ENCODE measurements around the gene SCNN1B. TPM values are rescaled to one million over a fixed set of nuclear protein-coding genes. Genes with fewer than 3 reads are reported as not detected.
"Not testable (repeated sequence)": the region's sequence is repeated elsewhere in the genome, so short reads cannot be mapped to it uniquely, and the experiment has no call there.

The SCNN1B gene
- total RNA-seq, 1 experiment from 2014 or later = not detected

GRCh38 chr16:23379707-23380106 lies 77.6 kb downstream of the SCNN1B start:
- Histone ChIP-seq H3K9ac (ENCODE audit: low read length) (no peak overlapping the region), H2AFZ (ENCODE audit: low read length) (no peak overlapping the region), H3K4me2 (ENCODE audit: low read depth, low read length, poor library complexity, severe bottlenecking) (no peak overlapping the region), H3K4me1 (ENCODE audit: low read length) (no peaks in the 10 kb centered on the region), H3K79me2 (ENCODE audit: low read length) (no peaks in the 10 kb centered on the region), H4K20me1 (ENCODE audit: insufficient read depth, low read depth, low read length) (no peaks in the 10 kb centered on the region), H3K9me2 (replicated peaks; ENCODE audit: insufficient read depth, low read length) (no peaks in the 10 kb centered on the region), H3K4me3 (ENCODE audit: low read length) (no peak overlapping the region), H3K9me3 (ENCODE audit: low read length) (no peaks in the 10 kb centered on the region), H3K27me3 (ENCODE audit: low read length) (no peaks in the 10 kb centered on the region), H3K27ac (ENCODE audit: low read length) (no peak overlapping the region), H3K36me3 (ENCODE audit: insufficient read depth, low read length) (no peaks in the 10 kb centered on the region)
- no peak for DNase-seq

GRCh38 chr16:23380501-23380951 lies 78.4 kb downstream of the SCNN1B start:
- no peaks in the 10 kb centered on the region for H4K20me1 ChIP-seq (ENCODE audit: insufficient read depth, low read depth, low read length)
- H3K27ac ChIP-seq (ENCODE audit: low read length) = no peak overlapping the region
- no peak overlapping the region for H3K4me3 ChIP-seq (ENCODE audit: low read length)
- H3K4me2 ChIP-seq (ENCODE audit: low read depth, low read length, poor library complexity, severe bottlenecking) = no peak overlapping the region
- DNase-seq = no peak
- no peaks in the 10 kb centered on the region for H3K4me1 ChIP-seq (ENCODE audit: low read length)
- no peaks in the 10 kb centered on the region for H3K9me3 ChIP-seq (ENCODE audit: low read length)
- no peaks in the 10 kb centered on the region for H3K27me3 ChIP-seq (ENCODE audit: low read length)
- H3K9me2 ChIP-seq (replicated peaks; ENCODE audit: insufficient read depth, low read length) = no peaks in the 10 kb centered on the region
- no peaks in the 10 kb centered on the region for H3K36me3 ChIP-seq (ENCODE audit: insufficient read depth, low read length)
- no peaks in the 10 kb centered on the region for H3K79me2 ChIP-seq (ENCODE audit: low read length)
- no peak overlapping the region for H3K9ac ChIP-seq (ENCODE audit: low read length)
- H2AFZ ChIP-seq (ENCODE audit: low read length) = no peak overlapping the region

GRCh38 chr16:23381702-23382101 lies 79.6 kb downstream of the SCNN1B start:
- H3K4me3 ChIP-seq (ENCODE audit: low read length); H3K27me3 ChIP-seq (ENCODE audit: low read length); DNase-seq; H3K27ac ChIP-seq (ENCODE audit: low read length); H3K4me2 ChIP-seq (ENCODE audit: low read depth, low read length, poor library complexity, severe bottlenecking); H3K36me3 ChIP-seq (ENCODE audit: insufficient read depth, low read length); H3K9ac ChIP-seq (ENCODE audit: low read length); H2AFZ ChIP-seq (ENCODE audit: low read length); H3K4me1 ChIP-seq (ENCODE audit: low read length); H3K9me2 ChIP-seq (replicated peaks; ENCODE audit: insufficient read depth, low read length); H4K20me1 ChIP-seq (ENCODE audit: insufficient read depth, low read depth, low read length); H3K79me2 ChIP-seq (ENCODE audit: low read length); H3K9me3 ChIP-seq (ENCODE audit: low read length): not testable (repeated sequence)

GRCh38 chr16:23382279-23382678 lies 80.2 kb downstream of the SCNN1B start:
- Histone ChIP-seq H3K27me3 (ENCODE audit: low read length) (no peaks in the 10 kb centered on the region), H4K20me1 (ENCODE audit: insufficient read depth, low read depth, low read length) (no peaks in the 10 kb centered on the region), H3K9ac (ENCODE audit: low read length) (no peak overlapping the region), H3K27ac (ENCODE audit: low read length) (no peak overlapping the region), H3K4me2 (ENCODE audit: low read depth, low read length, poor library complexity, severe bottlenecking) (no peak overlapping the region), H3K4me1 (ENCODE audit: low read length) (no peaks in the 10 kb centered on the region), H2AFZ (ENCODE audit: low read length) (no peak overlapping the region), H3K36me3 (ENCODE audit: insufficient read depth, low read length) (no peaks in the 10 kb centered on the region), H3K4me3 (ENCODE audit: low read length) (no peak overlapping the region), H3K9me2 (replicated peaks; ENCODE audit: insufficient read depth, low read length) (no peaks in the 10 kb centered on the region), H3K79me2 (ENCODE audit: low read length) (no peaks in the 10 kb centered on the region), H3K9me3 (ENCODE audit: low read length) (no peaks in the 10 kb centered on the region)
- no peak for DNase-seq

- Histone ChIP-seq H4K20me1 (ENCODE audit: insufficient read depth, low read depth, low read length) (no peaks in the 10 kb centered on the region), H3K36me3 (ENCODE audit: insufficient read depth, low read length) (no peaks in the 10 kb centered on the region), H3K27ac (ENCODE audit: low read length) (no peak overlapping the region), H3K9me3 (ENCODE audit: low read length) (no peaks in the 10 kb centered on the region), H3K4me2 (ENCODE audit: low read depth, low read length, poor library complexity, severe bottlenecking) (no peak overlapping the region), H2AFZ (ENCODE audit: low read length) (no peak overlapping the region), H3K9me2 (replicated peaks; ENCODE audit: insufficient read depth, low read length) (no peaks in the 10 kb centered on the region), H3K79me2 (ENCODE audit: low read length) (no peaks in the 10 kb centered on the region), H3K27me3 (ENCODE audit: low read length) (no peaks in the 10 kb centered on the region), H3K4me1 (ENCODE audit: low read length) (no peaks in the 10 kb centered on the region), H3K4me3 (ENCODE audit: low read length) (no peak overlapping the region), H3K9ac (ENCODE audit: low read length) (no peak overlapping the region)
- peak; percentile 34 for DNase-seq
Observed at GRCh38 chr16:23383881-23384280, 81.8 kb downstream of the SCNN1B start.

GRCh38 chr16:23384878-23385277 lies 82.8 kb downstream of the SCNN1B start:
- Histone ChIP-seq H3K27ac (ENCODE audit: low read length) (no peak overlapping the region), H3K9ac (ENCODE audit: low read length) (no peak overlapping the region), H3K27me3 (ENCODE audit: low read length) (no peaks in the 10 kb centered on the region), H3K4me2 (ENCODE audit: low read depth, low read length, poor library complexity, severe bottlenecking) (no peak overlapping the region), H2AFZ (ENCODE audit: low read length) (no peak overlapping the region), H3K9me3 (ENCODE audit: low read length) (no peaks in the 10 kb centered on the region), H3K4me3 (ENCODE audit: low read length) (no peak overlapping the region), H4K20me1 (ENCODE audit: insufficient read depth, low read depth, low read length) (no peaks in the 10 kb centered on the region), H3K36me3 (ENCODE audit: insufficient read depth, low read length) (no peaks in the 10 kb centered on the region), H3K4me1 (ENCODE audit: low read length) (no peaks in the 10 kb centered on the region), H3K79me2 (ENCODE audit: low read length) (no peaks in the 10 kb centered on the region), H3K9me2 (replicated peaks; ENCODE audit: insufficient read depth, low read length) (no peaks in the 10 kb centered on the region)
- no peak for DNase-seq

GRCh38 chr16:23385441-23385840 lies 83.3 kb downstream of the SCNN1B start:
- H4K20me1 ChIP-seq (ENCODE audit: insufficient read depth, low read depth, low read length) = no peaks in the 10 kb centered on the region
- H3K79me2 ChIP-seq (ENCODE audit: low read length) = no peaks in the 10 kb centered on the region
- H3K9me2 ChIP-seq (replicated peaks; ENCODE audit: insufficient read depth, low read length) = no peaks in the 10 kb centered on the region
- H3K27me3 ChIP-seq (ENCODE audit: low read length) = no peaks in the 10 kb centered on the region
- H3K36me3 ChIP-seq (ENCODE audit: insufficient read depth, low read length) = no peaks in the 10 kb centered on the region
- H3K4me3 ChIP-seq (ENCODE audit: low read length) = no peak overlapping the region
- no peaks in the 10 kb centered on the region for H3K4me1 ChIP-seq (ENCODE audit: low read length)
- H2AFZ ChIP-seq (ENCODE audit: low read length) = no peak overlapping the region
- H3K27ac ChIP-seq (ENCODE audit: low read length) = no peak overlapping the region
- no peak overlapping the region for H3K9ac ChIP-seq (ENCODE audit: low read length)
- H3K4me2 ChIP-seq (ENCODE audit: low read depth, low read length, poor library complexity, severe bottlenecking) = no peak overlapping the region
- DNase-seq = no peak
- H3K9me3 ChIP-seq (ENCODE audit: low read length) = no peaks in the 10 kb centered on the region

GRCh38 chr16:23387666-23388065 lies 85.6 kb downstream of the SCNN1B start:
- H3K9me2 ChIP-seq (replicated peaks; ENCODE audit: insufficient read depth, low read length) = no peaks in the 10 kb centered on the region
- H4K20me1 ChIP-seq (ENCODE audit: insufficient read depth, low read depth, low read length) = no peaks in the 10 kb centered on the region
- H3K9me3 ChIP-seq (ENCODE audit: low read length) = no peaks in the 10 kb centered on the region
- no peak overlapping the region for H3K27ac ChIP-seq (ENCODE audit: low read length)
- no peak overlapping the region for H3K4me2 ChIP-seq (ENCODE audit: low read depth, low read length, poor library complexity, severe bottlenecking)
- no peaks in the 10 kb centered on the region for H3K79me2 ChIP-seq (ENCODE audit: low read length)
- H3K4me1 ChIP-seq (ENCODE audit: low read length) = no peaks in the 10 kb centered on the region
- H3K27me3 ChIP-seq (ENCODE audit: low read length) = no peaks in the 10 kb centered on the region
- no peak for DNase-seq
- no peak overlapping the region for H2AFZ ChIP-seq (ENCODE audit: low read length)
- H3K4me3 ChIP-seq (ENCODE audit: low read length) = no peak overlapping the region
- peaks cover 4% of the 10 kb centered on the region; the same call in 1 of the 2 replicates for H3K36me3 ChIP-seq (ENCODE audit: insufficient read depth, low read length)
- no peak overlapping the region for H3K9ac ChIP-seq (ENCODE audit: low read length)

- Histone ChIP-seq H3K27me3 (ENCODE audit: low read length) (no peaks in the 10 kb centered on the region), H3K79me2 (ENCODE audit: low read length) (no peaks in the 10 kb centered on the region), H3K36me3 (ENCODE audit: insufficient read depth, low read length) (peaks cover 4% of the 10 kb centered on the region; the same call in 1 of the 2 replicates), H3K9me2 (replicated peaks; ENCODE audit: insufficient read depth, low read length) (no peaks in the 10 kb centered on the region), H4K20me1 (ENCODE audit: insufficient read depth, low read depth, low read length) (no peaks in the 10 kb centered on the region), H3K27ac (ENCODE audit: low read length) (no peak overlapping the region), H3K9ac (ENCODE audit: low read length) (no peak overlapping the region), H3K4me2 (ENCODE audit: low read depth, low read length, poor library complexity, severe bottlenecking) (no peak overlapping the region), H3K4me3 (ENCODE audit: low read length) (no peak overlapping the region), H3K9me3 (ENCODE audit: low read length) (no peaks in the 10 kb centered on the region), H3K4me1 (ENCODE audit: low read length) (no peaks in the 10 kb centered on the region), H2AFZ (ENCODE audit: low read length) (no peak overlapping the region)
- DNase-seq = no peak
Observed at GRCh38 chr16:23388786-23389185, 86.7 kb downstream of the SCNN1B start.
